ENCODE data around the gene NADSYN1.

The NADSYN1 gene

GRCh38 chr11:71451596-71452198 lies 1.3 kb upstream of the NADSYN1 start:
- no peak for DNase-seq (ENCODE audit: low spot score)

DNA sequence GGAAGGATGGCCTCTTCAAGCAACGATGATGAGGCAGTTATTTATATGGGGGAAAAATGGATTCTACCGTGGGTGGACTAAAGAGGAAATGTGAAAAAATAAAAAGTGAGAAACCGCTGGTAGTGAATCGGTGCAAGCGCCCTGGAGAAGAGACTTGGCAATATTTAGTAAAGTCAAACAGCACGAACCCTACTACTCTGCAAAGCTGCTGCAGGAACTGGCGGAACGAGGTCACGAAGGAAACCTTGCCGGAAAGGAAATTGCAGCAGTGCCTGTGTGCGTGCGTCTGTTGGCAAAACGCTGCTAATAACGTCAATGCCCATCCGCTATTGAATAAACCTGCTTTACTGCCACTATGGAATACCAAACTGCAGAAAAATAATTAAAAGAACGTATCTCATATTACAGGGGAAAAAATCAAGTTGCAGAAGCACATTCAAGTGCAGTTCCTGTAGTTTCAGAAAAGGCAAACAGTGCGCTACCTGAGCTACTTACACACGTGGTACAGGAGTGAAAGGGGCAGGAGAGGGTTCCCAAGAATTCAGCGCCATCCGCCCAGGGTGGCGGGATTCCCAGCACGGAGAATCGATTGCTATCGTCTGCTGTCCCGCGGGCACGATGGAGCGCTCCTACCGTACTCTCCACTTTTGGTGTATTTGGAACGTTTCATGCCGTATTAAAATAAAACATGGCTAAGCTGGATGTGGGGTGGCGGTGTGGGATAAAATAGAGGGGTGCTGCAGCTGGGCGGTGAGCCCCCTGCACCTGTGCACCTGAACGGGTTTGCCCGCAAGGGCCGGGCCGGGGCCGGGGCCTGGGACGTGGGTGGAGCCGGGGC lies 585 bp upstream of the NADSYN1 start:
- no peak for DNase-seq (ENCODE audit: low spot score)

DNA sequence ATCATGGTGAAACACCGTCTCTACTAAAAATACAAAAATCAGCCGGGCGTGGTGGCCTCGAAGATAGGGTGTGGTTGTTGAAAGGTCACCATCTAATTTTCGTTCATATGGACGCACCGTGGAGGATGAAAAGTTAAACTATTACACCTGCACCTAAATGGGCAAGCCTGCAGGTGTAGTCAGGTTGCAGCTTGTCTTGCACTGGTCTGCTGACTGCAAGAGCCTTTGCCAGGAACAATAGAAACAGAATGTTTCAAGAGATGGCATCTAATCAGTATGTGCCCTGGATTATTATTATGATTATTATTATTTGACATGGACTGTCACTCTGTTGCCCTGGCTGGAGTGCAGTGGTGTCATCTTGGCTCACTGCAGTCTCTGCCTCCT lies 908 bp downstream of the NADSYN1 start:
- no peak for DNase-seq (ENCODE audit: low spot score)

GRCh38 chr11:71454470-71455113 lies 1.6 kb downstream of the NADSYN1 start:
- no peak for DNase-seq (ENCODE audit: low spot score)

DNA sequence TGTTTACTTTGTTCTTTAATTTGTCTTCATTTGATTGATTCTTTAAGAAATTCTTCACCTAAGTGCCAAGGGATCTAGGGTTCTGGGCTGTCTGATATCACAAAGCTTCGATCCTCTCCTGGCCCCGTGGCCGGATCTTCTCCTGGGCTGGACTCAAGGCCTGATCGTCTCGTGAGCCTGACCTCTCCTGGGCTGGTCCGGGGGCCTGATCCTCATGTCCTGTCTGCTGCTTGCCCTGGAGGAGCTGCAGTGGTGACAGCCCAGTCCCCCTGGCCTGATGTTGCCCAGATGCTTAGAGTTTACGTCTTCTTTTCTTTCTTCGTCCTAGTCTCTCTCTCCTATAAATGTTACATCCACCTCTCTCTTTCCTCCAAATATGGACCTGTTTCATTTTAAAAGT lies 3.3 kb downstream of the NADSYN1 start:
- no peak for DNase-seq (ENCODE audit: low spot score)

DNA sequence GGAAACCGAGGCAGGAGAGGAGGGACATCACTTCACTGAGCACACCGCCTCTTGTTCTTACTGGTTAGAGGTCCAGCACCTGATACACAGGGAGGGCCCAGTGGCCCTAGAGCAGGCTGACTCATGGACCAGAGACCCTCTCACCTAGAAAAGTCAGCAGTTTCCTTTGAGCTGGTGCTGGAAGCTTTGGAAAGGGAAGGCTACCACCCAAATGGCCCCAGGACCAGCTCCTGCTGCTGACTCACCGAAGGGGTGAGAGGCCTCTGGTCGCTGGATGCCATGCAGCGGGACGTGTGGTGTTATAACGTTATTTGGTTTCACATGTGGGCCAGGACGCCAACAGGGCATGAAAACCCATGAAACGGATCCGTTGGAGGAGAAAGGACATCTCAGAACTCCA lies 3.8 kb downstream of the NADSYN1 start:
- DNase-seq (ENCODE audit: low spot score) = no peak

GRCh38 chr11:71458146-71459070 lies 5.4 kb downstream of the NADSYN1 start:
- no peak for DNase-seq (ENCODE audit: low spot score)

- DNase-seq (ENCODE audit: low spot score) = no peak
These were observed 6.2 kb downstream of the NADSYN1 start for GRCh38 chr11:71459076-71459766.

DNA sequence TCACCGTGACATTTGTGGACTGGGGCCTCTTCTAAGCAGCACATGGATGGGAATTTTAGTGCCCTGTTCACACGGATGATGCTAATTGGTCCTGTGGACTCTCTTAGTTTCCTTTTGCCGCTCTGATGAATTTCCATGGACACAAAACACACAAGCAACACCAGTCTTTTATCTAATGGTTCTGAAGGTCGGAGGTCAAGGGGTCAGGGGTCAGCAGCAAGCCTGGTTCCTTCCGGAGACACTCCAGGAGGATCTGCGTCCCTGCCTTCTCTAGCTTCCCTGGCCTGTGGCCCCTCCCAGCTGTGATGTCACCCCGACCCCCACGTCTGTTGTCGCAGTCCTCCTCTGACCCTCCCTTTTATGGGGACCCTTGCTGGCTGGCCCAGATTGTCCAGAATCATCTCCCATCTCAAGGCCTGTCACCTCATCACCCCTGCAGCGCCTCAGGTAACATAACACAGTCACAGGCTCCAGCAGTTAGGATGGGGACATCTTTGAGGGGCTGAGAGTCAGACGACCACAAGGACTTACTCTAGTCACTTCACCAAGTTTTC lies 6.8 kb downstream of the NADSYN1 start:
- no peak for DNase-seq (ENCODE audit: low spot score)

GRCh38 chr11:71461696-71462095 lies 8.7 kb downstream of the NADSYN1 start:
- DNase-seq (ENCODE audit: low spot score) = no peak

DNA sequence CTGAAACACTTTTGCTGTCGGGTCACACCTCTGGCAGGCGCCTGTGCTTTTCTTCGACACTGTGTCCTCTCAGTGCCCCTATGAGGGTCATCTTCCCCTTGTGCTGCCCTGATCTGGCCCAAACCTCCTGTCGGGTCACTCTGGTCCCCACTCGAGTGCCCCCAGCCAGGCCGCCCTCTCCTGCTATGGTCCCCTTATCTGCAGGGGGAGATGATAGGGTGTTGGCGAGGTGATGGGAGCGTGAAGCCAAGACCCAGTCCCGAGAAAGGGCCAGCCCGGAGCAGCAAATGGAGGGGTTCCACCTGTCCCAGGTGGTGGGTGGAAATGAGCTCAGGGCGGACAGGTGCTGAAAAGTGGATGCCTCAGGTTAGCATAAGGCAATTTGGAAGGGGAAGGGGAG lies 9.7 kb downstream of the NADSYN1 start:
- no peak for DNase-seq (ENCODE audit: low spot score)

DNA sequence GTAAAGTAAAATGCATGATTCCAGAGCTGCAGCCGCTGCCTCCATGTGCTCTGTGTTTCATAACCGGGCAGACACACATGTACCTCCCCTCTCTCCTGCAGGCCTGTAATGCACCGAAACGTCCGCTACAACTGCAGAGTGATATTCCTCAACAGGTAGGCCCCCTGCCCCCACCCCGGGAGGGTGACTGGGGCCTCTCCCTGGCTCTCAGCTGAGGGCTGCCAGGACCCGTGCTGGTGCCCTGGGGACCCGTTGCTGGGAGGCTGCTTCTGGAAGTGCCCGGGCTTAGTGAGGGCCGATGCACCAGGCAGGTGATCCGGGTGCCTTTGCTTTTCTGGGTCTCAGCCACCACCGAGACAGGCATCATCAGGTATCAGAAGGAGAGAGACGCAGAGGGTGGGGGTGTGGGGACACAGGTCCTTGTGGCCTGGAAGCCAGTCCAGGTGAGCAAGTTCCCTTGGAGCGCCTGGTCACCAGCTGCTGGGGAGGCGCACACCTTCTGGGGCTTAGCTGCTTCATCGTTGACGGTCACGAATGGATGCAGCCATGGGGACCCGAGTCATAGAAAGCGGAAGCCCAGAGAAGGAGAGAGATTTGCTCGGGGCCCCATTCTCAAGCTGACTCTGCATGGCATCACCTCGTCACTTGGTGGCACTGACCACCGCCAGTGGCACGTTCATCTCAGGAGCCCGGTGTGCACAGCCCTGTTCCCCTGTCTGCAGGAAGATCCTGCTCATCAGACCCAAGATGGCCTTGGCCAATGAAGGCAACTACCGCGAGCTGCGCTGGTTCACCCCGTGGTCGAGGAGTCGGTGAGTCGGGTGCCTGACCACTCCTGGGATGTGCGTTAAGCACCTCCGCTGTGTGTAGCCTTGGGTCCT lies 10.6 kb downstream of the NADSYN1 start:
- no peak for DNase-seq (ENCODE audit: low spot score)

DNA sequence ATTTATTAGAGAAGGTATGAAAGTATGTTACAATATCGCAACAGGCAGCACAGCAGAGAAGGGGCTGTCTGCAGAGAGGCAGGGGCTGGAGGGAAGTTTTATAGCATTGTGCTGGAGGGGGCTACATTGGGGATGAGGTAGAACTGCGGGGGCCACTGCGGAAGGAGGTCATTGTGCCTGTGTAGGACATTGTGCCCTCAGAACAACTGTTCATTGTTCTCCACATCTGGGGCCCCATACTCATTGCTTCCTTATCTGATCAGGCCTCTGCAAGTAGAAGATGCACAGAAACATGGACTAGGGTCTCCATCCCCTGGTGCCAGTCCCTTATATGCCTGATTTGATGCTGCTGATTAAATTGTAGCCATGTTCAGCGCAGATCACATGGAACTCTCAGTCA lies 12.1 kb downstream of the NADSYN1 start:
- no peak for DNase-seq (ENCODE audit: low spot score)

GRCh38 chr11:71466358-71466757 lies 13.4 kb downstream of the NADSYN1 start:
- DNase-seq (ENCODE audit: low spot score) = no peak

- DNase-seq (ENCODE audit: low spot score) = no peak
These were observed 14.2 kb downstream of the NADSYN1 start for GRCh38 chr11:71467164-71467563.

- DNase-seq (ENCODE audit: low spot score) = no peak
These were observed 17.9 kb downstream of the NADSYN1 start for GRCh38 chr11:71470946-71471345.

- no peak for DNase-seq (ENCODE audit: low spot score)
These were observed 19.4 kb downstream of the NADSYN1 start for GRCh38 chr11:71472357-71472885.

DNA sequence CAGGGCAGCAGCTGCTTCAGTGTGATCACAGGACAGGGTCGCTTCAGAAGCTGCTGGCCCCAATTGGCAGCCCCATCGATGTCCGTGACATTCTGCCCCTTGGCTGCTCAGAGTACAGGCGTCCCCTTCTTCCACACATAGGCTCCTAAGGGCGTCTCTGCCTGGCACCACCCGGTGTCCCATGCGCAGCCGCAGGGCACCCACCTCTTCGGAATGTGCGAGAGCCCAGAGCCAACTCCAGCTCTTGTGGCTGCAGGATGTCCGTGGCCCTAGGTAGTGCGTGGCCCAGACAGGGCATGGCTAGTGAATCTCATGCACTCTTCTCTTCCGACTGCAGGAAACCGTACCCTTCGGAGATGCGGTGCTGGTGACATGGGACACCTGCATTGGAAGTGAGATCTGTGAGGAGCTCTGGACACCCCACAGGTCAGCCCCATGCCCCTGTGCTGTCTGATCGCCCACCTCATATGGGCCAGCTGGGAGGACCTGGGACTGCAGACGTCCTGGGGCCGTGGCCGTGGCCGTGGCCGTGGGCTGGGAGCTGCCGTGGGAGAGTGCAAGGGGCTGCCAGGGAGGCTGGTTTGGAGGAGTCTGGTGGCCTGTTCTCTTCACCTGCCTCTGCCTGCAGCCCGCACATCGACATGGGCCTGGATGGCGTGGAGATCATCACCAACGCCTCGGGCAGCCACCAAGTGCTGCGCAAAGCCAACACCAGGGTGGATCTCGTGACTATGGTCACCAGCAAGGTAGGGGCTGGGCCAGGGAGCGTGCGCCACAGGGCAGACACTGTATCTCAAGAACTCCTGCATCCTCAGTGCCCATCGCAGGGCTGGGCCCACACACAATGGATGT lies 20.2 kb downstream of the NADSYN1 start:
- DNase-seq (ENCODE audit: low spot score) = no peak

GRCh38 chr11:71473793-71474080 lies 20.7 kb downstream of the NADSYN1 start:
- no peak for DNase-seq (ENCODE audit: low spot score)
